IPS-15b (cell line): ENCODE measurements around the gene BTBD9.
A peak's percentile ranks its signal among the peaks of the same experiment; 100 is the strongest.

Experiments
- H3K27me3 ChIP-seq: one replicate; pipeline ENCODE4 v1.6.1; 2013; ENCODE audit warnings: low read length; ENCODE audit not compliant: control insufficient read depth, insufficient read depth
- H3K36me3 ChIP-seq: one replicate; pipeline ENCODE4 v1.6.1; 2013; ENCODE audit warnings: low read length; ENCODE audit not compliant: control insufficient read depth, insufficient read depth
- H3K4me1 ChIP-seq: one replicate; pipeline ENCODE4 v1.6.1; 2013; ENCODE audit warnings: mild to moderate bottlenecking, low read length; ENCODE audit not compliant: control insufficient read depth, insufficient read depth
- H3K4me3 ChIP-seq: one replicate; pipeline ENCODE4 v1.5.1; 2013; ENCODE audit warnings: low read depth, low read length
- H3K9ac ChIP-seq: one replicate; pipeline ENCODE4 v1.6.1; 2013; ENCODE audit warnings: low read depth, mild to moderate bottlenecking, low read length
- H3K9me3 ChIP-seq: one replicate; pipeline ENCODE4 v1.6.1; 2013; ENCODE audit warnings: mild to moderate bottlenecking, low read length; ENCODE audit not compliant: control insufficient read depth, insufficient read depth

BTBD9 gene

DNA sequence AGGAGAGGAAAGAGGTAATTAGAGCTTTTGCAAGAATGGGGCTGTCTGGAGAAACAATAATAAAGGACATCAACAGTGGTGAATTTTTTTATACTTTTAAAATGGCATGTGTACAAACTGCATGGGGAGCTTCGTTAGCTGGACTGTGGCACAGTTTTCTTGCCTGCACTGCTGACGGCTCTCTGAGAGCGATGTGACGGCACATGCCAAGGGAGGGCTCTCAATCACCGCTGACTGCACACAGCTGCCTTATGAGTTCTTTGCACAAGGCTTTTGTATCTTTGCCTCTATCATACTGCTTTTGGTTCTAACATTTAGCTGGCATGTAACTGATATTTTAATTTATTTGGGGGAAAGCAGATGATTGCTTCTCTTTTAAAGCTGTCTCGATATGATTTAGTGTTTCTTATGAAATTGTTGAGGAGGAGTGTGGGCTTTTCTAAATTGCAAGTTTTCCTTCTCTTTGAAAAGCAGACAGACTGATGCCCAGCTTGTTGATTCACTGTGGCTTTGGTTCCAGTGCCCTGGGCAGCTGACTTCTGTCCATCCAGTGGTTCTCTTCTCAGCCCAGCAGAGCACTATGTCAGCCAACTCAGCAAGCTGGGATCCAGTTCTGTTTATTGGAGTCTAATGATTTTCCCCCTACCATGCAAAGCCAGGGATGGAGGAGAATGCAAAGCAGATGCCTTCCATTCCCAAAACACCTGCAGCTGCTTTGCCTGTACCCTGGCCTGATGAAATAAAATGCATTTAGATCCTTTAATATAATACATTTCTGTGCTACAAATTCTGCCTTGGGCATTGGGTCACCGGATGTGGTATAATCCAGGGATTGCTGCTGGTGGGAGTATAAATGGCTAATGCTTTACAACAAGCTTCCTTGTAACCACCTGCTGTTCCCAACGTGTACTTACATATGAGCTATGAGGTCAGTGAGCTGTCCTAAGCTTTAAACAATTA is 496.3 kb downstream of the BTBD9 start:
- Histone ChIP-seq H3K9me3 (no peaks in the 10 kb centered on the region), H3K27me3 (no peaks in the 10 kb centered on the region), H3K4me1 (peaks cover 6% of the 10 kb centered on the region), H3K36me3 (no peaks in the 10 kb centered on the region), H3K4me3 (no peak overlapping the region), H3K9ac (no peak overlapping the region)

DNA sequence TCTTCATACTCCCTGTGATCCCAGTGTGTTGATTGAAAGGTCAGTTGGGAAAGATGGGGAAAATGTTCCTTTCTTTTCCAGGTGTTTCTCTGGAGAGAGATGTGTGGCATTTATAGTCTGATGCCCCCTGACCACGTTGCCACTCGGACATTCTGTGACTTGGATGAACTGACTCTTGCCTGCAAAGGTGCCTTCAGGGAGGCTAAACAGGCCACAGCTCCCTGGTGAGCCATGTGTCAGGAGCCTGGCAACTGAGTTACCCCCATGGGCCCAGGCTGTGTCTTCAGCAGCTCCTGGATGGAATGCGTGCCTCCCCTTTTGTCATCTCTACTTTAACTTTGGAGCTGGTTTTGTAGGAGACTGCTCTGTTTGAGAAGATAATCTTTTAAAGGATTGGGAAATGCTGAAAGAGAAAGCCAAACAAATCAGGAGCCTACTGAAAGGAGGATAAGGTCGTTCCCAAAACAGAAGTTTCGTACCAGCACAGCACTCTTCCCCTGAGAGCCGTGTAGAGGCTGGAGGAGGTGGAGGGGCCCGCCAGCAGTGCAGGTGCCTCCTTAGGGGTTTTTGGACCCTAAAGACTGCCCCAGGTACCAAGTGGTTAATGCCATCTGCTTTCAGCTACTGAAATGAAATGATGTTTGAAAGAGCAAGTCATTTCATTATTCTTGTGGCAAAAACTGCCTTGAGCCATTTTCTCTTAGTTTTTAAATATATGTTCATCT is 497.4 kb downstream of the BTBD9 start:
- no peaks in the 10 kb centered on the region for H3K9me3 ChIP-seq
- H3K4me1 ChIP-seq = peaks cover 8% of the 10 kb centered on the region
- H3K27me3 ChIP-seq = no peaks in the 10 kb centered on the region
- H3K4me3 ChIP-seq = no peak overlapping the region
- H3K9ac ChIP-seq = peak overlapping the region; percentile 32
- H3K36me3 ChIP-seq = no peaks in the 10 kb centered on the region

DNA sequence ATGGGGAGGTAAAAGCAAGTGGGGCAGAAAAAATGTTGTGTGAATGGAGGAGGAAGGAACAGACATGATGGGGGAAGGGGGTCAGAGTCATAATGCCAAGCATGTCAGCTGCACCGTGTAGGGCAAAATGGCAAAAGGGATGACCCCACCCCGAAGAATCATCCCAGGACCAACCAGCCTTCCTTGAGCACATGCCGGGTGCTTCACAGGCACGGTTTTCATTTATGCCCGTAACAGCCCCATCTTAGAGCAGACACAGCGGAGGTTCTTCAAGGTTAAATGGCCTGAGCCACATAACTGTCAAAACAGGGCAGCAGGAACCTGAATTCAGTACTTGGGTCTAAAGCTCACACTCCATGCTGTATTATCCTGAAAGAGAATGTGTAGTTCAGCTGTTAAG is 498.0 kb downstream of the BTBD9 start:
- Histone ChIP-seq H3K4me1 (peaks cover 12% of the 10 kb centered on the region), H3K9ac (no peak overlapping the region)

DNA sequence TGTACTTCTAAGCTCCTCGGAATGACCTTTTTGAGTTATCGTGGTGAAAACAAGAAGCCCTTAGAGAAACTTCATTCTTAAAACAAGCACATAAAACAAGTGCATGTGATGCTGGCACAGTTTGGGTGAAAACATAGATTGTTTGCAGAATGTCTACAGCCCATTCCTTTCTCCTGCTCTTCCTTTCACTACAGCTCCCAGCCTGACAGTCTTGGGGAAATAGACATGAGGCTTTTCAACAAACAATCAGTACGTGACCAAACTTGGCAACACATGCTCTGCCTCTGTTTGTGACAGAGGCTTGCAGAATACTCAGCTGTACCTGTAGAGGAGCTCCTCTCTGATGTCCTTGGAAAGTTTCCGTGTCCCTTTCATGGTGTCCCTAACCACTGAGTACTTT is 498.6 kb downstream of the BTBD9 start:
- Histone ChIP-seq H3K9me3 (no peaks in the 10 kb centered on the region), H3K27me3 (no peaks in the 10 kb centered on the region), H3K4me3 (no peak overlapping the region), H3K36me3 (no peaks in the 10 kb centered on the region), H3K9ac (no peak overlapping the region), H3K4me1 (peaks cover 12% of the 10 kb centered on the region)

More for the DNA sequence above, 498.0 kb downstream of the BTBD9 start:
- Histone ChIP-seq H3K9me3 (no peaks in the 10 kb centered on the region), H3K27me3 (no peaks in the 10 kb centered on the region), H3K4me3 (no peak overlapping the region), H3K36me3 (no peaks in the 10 kb centered on the region)

DNA sequence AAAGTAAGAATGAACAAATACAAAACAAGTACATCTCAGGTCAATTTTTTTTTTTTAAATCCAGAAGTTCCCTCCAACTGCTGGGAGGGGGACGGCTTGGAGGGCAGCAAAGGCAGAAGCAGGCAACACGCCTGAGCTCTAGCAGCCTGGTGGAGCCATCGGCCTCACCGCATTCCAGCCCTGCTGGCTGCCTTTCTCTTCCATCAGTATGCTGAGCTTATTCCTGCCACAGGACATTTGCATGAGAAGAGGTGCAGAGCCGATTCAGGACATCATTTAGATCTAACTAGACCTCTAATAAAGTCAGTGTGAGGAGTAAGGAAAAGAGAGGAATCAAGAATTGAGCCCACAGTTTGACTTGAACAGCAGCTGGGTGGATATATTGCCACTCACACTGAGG is 501.4 kb downstream of the BTBD9 start:
- H3K9me3 ChIP-seq = no peaks in the 10 kb centered on the region
- no peak overlapping the region for H3K9ac ChIP-seq
- no peaks in the 10 kb centered on the region for H3K36me3 ChIP-seq
- peaks cover 7% of the 10 kb centered on the region for H3K4me1 ChIP-seq
- H3K27me3 ChIP-seq = no peaks in the 10 kb centered on the region
- H3K4me3 ChIP-seq = no peak overlapping the region

DNA sequence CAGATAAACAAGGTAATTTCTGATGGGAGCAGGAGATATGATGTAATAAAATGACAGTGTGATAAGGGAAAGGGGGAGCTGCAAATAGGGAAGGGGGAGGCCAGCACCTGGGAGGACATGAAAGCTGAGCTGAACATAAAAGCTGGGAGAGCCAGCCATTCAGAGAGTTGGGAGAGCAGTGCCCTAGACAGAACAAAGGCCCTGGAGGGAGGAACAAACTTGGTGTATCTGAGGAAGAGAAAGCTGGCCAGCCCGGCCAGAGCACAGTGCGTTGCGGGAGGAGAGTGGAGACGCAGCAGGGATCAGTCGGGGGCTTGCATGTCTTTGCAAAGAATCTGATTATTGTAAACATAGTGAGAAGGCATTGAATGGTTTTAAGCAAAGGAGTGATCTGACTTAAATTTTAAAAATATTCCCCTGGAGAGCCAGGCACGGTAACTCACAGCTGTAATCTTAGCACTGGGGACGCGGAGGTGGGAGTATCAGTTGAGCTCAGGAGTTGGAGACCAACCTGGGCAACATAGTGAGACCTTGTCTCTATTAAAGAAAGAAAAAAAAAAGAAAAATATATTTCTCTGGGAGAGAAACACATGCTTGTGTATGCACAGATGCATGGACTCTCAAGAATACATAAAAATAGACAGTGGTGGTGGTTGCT is 502.0 kb downstream of the BTBD9 start:
- H3K9me3 ChIP-seq = no peaks in the 10 kb centered on the region
- no peaks in the 10 kb centered on the region for H3K27me3 ChIP-seq
- H3K9ac ChIP-seq = no peak overlapping the region
- peaks cover 7% of the 10 kb centered on the region for H3K4me1 ChIP-seq
- no peak overlapping the region for H3K4me3 ChIP-seq
- no peaks in the 10 kb centered on the region for H3K36me3 ChIP-seq

DNA sequence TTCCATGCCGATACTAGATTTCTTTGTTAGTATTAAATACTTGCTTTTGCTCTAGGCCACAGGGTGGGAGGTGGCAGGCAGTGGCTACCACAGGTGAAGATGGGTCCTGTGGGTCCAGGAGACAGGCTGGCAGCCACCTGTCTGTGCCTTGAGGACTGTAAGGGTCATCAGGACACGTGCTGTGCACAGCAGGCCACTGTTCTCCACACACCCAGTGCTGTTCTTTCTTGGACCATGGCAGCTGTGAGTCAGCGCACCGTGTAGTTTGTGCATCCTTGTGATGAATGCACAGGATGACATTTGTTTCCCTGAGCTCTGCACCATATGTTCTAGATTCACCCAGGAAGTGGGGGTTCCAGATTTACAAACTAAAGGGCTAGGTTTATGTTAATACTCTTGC is 503.2 kb downstream of the BTBD9 start:
- peaks cover 7% of the 10 kb centered on the region for H3K4me1 ChIP-seq
- H3K9ac ChIP-seq = no peak overlapping the region
- H3K4me3 ChIP-seq = no peak overlapping the region
- no peaks in the 10 kb centered on the region for H3K9me3 ChIP-seq
- H3K27me3 ChIP-seq = no peaks in the 10 kb centered on the region
- H3K36me3 ChIP-seq = no peaks in the 10 kb centered on the region

DNA sequence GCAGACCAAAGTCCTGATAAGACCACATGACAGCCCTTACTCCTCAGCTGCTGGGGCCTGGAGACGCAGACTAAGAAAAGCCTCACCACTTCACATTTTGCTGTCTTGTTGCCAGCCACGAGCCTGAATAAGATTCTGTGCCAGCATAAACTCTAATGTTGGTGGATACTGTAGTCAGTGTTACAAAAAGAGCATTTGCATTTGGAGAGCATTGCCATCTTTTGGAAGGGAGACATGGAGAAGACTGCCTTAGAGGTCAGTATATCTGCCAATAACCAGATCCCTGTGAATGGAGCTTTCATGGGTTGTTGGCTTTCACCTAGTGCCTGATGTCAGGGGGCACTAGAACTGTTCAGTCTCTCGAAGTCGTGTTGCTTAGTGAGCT is 505.0 kb downstream of the BTBD9 start:
- H3K36me3 ChIP-seq = no peaks in the 10 kb centered on the region
- peaks cover 7% of the 10 kb centered on the region for H3K4me1 ChIP-seq
- H3K9ac ChIP-seq = no peak overlapping the region
- H3K9me3 ChIP-seq = no peaks in the 10 kb centered on the region
- H3K4me3 ChIP-seq = no peak overlapping the region
- H3K27me3 ChIP-seq = no peaks in the 10 kb centered on the region

DNA sequence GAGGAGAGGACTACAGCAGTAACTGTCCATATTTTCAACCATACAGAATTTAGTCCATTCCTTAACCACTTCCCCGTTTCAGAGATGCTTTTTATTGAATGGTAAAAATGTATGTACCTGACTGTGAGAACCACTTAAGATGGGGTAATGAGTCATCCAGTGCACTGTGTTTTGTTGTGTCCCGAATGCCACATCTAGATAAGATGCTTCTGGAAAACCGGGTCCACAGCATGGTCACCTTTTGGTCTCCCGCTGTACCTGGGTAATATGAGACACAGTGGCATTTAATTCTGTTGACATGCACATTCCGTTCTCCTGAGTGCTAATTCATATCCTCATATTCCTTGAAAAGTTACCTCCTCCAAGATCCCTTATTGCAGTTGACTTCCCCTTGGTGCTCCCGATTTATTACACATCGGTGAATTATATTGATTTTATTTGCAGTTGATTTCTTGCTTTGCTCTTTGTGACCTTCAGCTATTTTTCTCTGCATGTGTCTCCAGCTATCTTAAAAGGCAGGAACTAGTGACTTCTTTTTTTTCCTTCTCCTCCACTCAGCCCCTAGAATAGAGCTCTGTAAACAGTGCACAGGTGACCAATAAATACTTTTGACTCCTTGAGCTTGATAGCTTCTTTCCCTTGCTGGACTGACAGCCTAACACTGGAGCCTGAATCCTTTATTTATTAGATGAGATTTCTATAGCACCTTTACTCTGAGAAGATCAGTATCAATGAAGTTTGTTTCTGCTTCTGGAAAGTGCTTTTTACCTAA is 505.6 kb downstream of the BTBD9 start:
- H3K9me3 ChIP-seq = no peaks in the 10 kb centered on the region
- H3K4me3 ChIP-seq = no peak overlapping the region
- H3K9ac ChIP-seq = no peak overlapping the region
- H3K36me3 ChIP-seq = no peaks in the 10 kb centered on the region
- H3K4me1 ChIP-seq = peaks cover 7% of the 10 kb centered on the region
- H3K27me3 ChIP-seq = no peaks in the 10 kb centered on the region

DNA sequence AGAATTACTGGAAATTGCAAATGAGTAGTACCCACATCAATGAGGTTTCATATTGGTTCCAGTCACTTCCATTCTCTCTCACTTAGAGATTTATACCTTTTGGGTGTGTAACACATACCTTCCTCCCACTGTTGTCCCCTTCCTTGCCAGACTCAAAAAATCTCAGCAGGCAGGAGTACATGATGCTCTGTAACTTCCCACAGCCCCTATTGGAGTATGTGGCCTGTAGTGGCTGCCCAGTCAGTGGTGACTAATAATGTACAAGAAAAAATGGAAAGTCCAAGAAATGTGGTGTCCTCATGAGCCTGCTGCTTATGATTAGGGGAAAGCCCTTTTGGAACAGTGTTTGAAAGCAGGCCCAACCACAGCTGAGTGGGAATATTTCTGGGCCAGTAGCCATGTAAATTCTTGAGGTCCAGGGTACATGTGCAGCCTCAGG is 508.2 kb downstream of the BTBD9 start:
- H3K27me3 ChIP-seq = no peaks in the 10 kb centered on the region
- H3K9ac ChIP-seq = no peak overlapping the region
- no peaks in the 10 kb centered on the region for H3K4me1 ChIP-seq
- H3K36me3 ChIP-seq = no peaks in the 10 kb centered on the region
- H3K4me3 ChIP-seq = no peak overlapping the region
- H3K9me3 ChIP-seq = no peaks in the 10 kb centered on the region

DNA sequence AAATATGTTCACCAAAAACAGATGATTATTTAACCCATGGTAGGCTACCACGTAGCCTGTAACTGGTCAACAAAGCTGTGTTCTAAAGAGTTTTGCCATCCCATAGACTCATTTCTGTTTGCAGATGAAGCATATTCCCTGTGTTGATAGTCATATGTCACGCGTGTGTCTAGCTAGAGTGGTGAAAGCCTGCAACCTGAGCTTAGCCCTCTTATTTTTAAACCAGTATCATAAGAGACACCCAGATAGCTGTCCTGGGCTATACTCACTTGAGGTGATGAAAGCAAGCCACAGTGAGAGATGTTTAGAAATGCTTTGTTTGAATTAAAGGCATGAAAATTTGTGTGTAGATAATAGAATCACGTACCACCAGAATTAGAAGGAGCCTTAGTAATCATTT is 512.4 kb downstream of the BTBD9 start:
- Histone ChIP-seq H3K9me3 (no peaks in the 10 kb centered on the region), H3K4me3 (no peak overlapping the region), H3K9ac (no peak overlapping the region), H3K27me3 (no peaks in the 10 kb centered on the region), H3K4me1 (no peaks in the 10 kb centered on the region), H3K36me3 (no peaks in the 10 kb centered on the region)
